Aorta (tissue), 5 donors: ENCODE results near the gene TTC7B. TPM values are rescaled to one million over a fixed set of nuclear protein-coding genes. Genes with fewer than 3 reads are reported as not detected.
A peak's percentile ranks its signal among the peaks of the same experiment; 100 is the strongest.

ENCODE experiments used
- ATAC-seq: fragments of 200-7000 bp; cut with Tn5 transposase; one replicate; pipeline ENCODE4 v1.9.1; 2022; ENCODE audit warnings: moderate library complexity; ENCODE audit not compliant: low FRiP score
- DNase-seq, 2 donors: peaks; one replicate each; pipeline ENCODE4 v3.0.0-alpha.2; 2020
- H3K27ac ChIP-seq, 2 donors: one replicate each; pipeline ENCODE4 v1.5.1; 2013; ENCODE audit warnings: low read length in 2 of 2, mild to moderate bottlenecking in 2 of 2, moderate library complexity in 2 of 2, control low read depth in 1 of 2, inconsistent platforms in 1 of 2, low read depth in 1 of 2
- H3K27me3 ChIP-seq, 2 donors: one replicate each; pipeline ENCODE4 v1.6.1; 2013; ENCODE audit warnings: control low read depth in 1 of 2, low read length in 1 of 2, mild to moderate bottlenecking in 1 of 2, moderate library complexity in 1 of 2; ENCODE audit not compliant: insufficient read depth in 2 of 2, control insufficient read depth in 1 of 2
- H3K36me3 ChIP-seq, 2 donors: one replicate each; pipeline ENCODE4 v1.6.1; 2013; ENCODE audit warnings: control low read depth in 1 of 2, low read length in 1 of 2, mild to moderate bottlenecking in 1 of 2; ENCODE audit not compliant: insufficient read depth in 2 of 2, control insufficient read depth in 1 of 2
- H3K4me1 ChIP-seq, 2 donors: one replicate each; pipeline ENCODE4 v1.6.1; 2013; ENCODE audit warnings: low read length in 2 of 2, control low read depth in 1 of 2, mild to moderate bottlenecking in 1 of 2, moderate library complexity in 1 of 2; ENCODE audit not compliant: insufficient read depth in 2 of 2, control insufficient read depth in 1 of 2
- H3K4me3 ChIP-seq, 2 donors: one replicate each; pipeline ENCODE4 v1.5.1; 2013; ENCODE audit warnings: low read length in 2 of 2, control low read depth in 1 of 2, mild to moderate bottlenecking in 1 of 2
- H3K9me3 ChIP-seq: one replicate; pipeline ENCODE4 v1.6.1; 2013; ENCODE audit warnings: mild to moderate bottlenecking, low read length; ENCODE audit not compliant: control insufficient read depth
- WGBS, 2 donors: extraction: QIAGEN DNeasy Blood & Tissue Kit; methylation state at CpG; one replicate each; pipeline ENCODE4 v1.1.7; 2013; 5-methylcytosine and 5-hydroxymethylcytosine counted together
- intact Hi-C, 2 donors: fragments of 100-400 bp; cut with DNase I; formaldehyde crosslinking; loops; one replicate each; pipeline versions ENCODE4 v1.14.2 to v1.15.0; 2022
- polyA plus RNA-seq, 2 donors: library from polyadenylated mRNA; stranded (reverse); fragments of 200-250 nt; gene quantifications; one replicate each; pipeline ENCODE4 v1.2.3, GENCODE V29; 2013
- total RNA-seq, 2 donors: library from RNA; stranded (reverse); fragmentation: NEBNext Ultra II Directional; extraction: Animal tissue kit (Norgen Biotek cat#: 25700); gene quantifications; one replicate each; pipeline ENCODE4 v1.2.1, GENCODE V29; 2021
- donor health status: healthy with polysubstance abuse.
- donor health status: Bipolar disorder and iron deficiency.
- donor health status: DM: no; HTN: no; CAD: no.
- donor health status: DM: no; HTN: no; CAD: no.
- donor health status: DM: yes; HTN: yes; CAD: no.

The TTC7B gene
- total and polyA plus RNA-seq, 4 donors, result 17.9 to 57.4 (median 40.1) TPM

DNA sequence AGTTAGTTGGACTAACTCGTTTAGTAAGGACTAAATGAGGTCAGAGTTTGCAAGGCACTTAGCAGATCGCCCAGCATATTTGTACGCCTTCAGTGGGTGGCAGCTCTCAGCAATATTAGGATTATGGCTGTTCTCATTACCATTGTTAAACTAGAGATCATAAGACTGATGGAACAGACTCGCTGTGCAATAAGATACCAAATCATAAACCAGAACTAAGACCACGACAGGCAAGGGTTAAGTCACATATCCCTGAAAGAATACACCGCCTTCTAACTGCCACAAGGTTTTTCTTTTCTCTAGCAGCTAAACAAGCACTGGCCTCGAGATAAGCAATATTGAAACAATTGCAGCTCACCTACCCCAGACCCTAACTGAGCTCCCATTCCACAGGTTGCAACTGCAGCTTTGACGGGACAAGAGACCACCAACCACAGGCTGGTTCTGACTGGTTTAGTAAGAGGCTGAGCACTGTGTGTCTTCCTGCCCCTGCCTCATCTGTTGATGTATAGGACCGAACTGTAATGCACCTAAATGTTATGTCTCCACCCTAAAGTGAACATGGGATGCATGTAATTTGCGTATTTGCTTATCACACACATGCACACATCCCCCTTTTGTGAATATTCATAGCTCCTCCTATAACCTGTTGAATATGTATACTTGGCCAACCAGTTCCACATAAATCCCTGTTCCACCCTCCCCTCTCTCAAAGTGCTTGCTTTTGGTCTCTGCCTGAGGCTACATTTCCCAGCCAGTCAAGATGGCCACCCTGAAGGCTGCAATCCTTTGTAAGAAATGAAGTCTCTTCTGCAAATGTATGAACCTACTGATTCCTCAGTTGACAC is 266.2 kb downstream of the TTC7B start:
- ATAC-seq, result no peak
- H3K36me3 ChIP-seq, result no peaks in the 10 kb centered on the region
- H3K4me3 ChIP-seq, result no peak overlapping the region
- intact Hi-C loops, result loop anchor here in 1 of 2 donors (5.0 to 10.0 kb wide), 2 partner anchors 125 to 148 kb away; no protein-coding TSS in a partner anchor
- 95 to 96% methylated on average over 10 of the region's 10 CpGs for WGBS, 2 donors
- no peak overlapping the region for H3K27ac ChIP-seq
- H3K9me3 ChIP-seq, result no peaks in the 10 kb centered on the region
- no peaks in the 10 kb centered on the region for H3K27me3 ChIP-seq
- no peaks in the 10 kb centered on the region for H3K4me1 ChIP-seq
- no peak for DNase-seq

DNA sequence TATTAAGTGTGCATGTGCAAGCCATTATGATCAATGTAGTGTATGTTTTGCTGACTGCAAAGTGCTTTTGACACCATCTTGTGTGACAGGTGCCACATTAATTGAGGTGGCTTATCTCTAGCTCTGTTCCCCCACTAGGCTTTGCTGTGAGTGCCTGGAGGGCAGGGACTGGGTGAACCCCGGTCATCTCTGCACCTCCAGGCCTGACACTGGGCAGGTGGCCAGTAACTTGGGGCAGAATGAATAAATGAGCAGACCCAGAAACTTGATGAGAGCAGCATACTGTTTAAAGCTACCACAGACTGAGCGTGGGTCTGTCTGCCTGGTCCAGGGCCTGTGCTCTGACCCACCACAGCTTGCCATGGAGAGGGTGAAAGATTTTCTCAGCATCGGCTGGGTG is 267.8 kb downstream of the TTC7B start:
- Histone ChIP-seq H3K36me3 (no peaks in the 10 kb centered on the region), H3K9me3 (no peaks in the 10 kb centered on the region), H3K4me3 (no peak overlapping the region), H3K27me3 (no peaks in the 10 kb centered on the region), H3K4me1 (no peaks in the 10 kb centered on the region), H3K27ac (no peak overlapping the region)
- 97 to 99% methylated on average over 3 of the region's 3 CpGs for WGBS, 2 donors
- DNase-seq (peak in 1 of 2 donors; percentile 48), ATAC-seq (no peak)
- intact Hi-C loops, result loop anchor here in 1 of 2 donors (5.0 to 10.0 kb wide), 2 partner anchors 126 to 146 kb away; no protein-coding TSS in a partner anchor

DNA sequence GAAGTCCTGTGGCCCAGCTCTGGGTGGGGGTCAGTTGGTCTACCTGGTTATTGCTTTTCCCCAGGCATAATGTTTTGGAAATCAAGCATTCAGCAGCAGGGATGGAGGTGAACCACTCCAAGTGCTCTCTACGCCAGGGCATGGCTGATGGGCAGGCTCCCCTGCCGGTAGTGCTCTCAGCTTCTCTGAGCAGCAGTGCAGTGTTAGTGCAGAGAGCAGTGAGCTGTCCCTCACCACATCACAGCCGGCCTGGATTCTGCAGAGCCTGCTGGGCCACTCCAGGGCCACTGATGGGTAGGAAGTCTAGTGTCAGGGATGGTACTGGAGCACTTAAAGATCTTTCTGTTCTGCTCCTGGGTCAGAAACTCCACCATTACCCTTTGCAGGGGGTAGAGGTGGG is 268.3 kb downstream of the TTC7B start:
- WGBS, 2 donors, result 92 to 98% methylated on average over 3 of the region's 3 CpGs
- Histone ChIP-seq H3K4me3 (no peak overlapping the region), H3K27me3 (no peaks in the 10 kb centered on the region), H3K36me3 (no peaks in the 10 kb centered on the region), H3K4me1 (no peaks in the 10 kb centered on the region), H3K27ac (no peak overlapping the region), H3K9me3 (no peaks in the 10 kb centered on the region)
- ATAC-seq (no peak), DNase-seq (peak in 1 of 2 donors; percentile 30)
- intact Hi-C loops, result loop anchor here in 1 of 2 donors (5.0 to 10.0 kb wide), 2 partner anchors 127 to 146 kb away; no protein-coding TSS in a partner anchor

DNA sequence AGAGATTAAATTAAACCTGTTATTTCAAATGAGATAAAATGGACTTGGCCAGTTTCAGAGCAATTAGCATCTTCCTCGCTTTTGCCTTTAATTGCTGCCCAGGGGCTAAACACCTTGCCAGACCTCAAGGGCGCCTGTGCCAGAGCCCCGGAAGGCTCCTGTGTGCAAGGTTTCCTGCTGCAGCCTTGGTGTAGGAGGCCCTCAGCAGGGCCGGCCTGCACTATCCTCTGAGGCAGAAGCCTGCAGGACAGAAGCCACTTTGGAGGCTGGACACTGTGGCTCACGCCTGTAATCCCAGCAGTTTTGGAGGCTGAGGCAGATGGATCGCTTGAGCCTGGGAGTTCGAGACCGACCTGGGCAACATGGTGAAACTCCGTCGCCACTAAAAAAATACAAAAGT is 269.0 kb downstream of the TTC7B start:
- DNase-seq, result peak in 1 of 2 donors; percentile 69
- Histone ChIP-seq H3K9me3 (no peaks in the 10 kb centered on the region), H3K27me3 (no peaks in the 10 kb centered on the region), H3K4me3 (no peak overlapping the region), H3K4me1 (no peaks in the 10 kb centered on the region), H3K36me3 (no peaks in the 10 kb centered on the region), H3K27ac (no peak overlapping the region)
- intact Hi-C loops, result loop anchor here in 1 of 2 donors (5.0 to 10.0 kb wide), 2 partner anchors 128 to 145 kb away; no protein-coding TSS in a partner anchor
- no peak for ATAC-seq
- WGBS, 2 donors, result 95 to 96% methylated on average over 10 of the region's 10 CpGs

DNA sequence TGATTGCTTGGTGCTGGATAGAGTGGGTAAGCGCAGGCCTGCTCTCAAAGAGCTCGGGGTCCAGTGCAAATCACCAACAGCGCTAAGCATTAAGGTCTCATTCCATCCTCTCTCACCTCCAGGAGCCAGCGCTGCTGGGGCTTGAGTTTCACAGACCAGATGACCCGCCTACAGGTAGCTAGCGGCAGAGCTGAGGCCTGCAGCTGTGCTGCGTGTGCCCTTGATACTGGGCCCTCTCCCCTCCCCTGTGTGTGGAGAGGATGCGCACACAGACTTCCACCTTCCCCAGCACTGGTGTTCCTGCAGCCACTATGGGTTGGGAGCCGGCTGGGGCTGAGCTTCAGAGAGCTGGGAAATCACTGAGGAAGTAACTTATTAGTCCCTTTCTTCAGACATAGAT is 269.5 kb downstream of the TTC7B start:
- H3K27me3 ChIP-seq, result no peaks in the 10 kb centered on the region
- ATAC-seq (no peak), DNase-seq (peak in 1 of 2 donors; percentile 60)
- peak overlapping the region in 1 of 2 donors; percentile 38 for H3K27ac ChIP-seq
- H3K4me1 ChIP-seq, result no peaks in the 10 kb centered on the region
- H3K36me3 ChIP-seq, result no peaks in the 10 kb centered on the region
- intact Hi-C loops, result loop anchor here in 1 of 2 donors (5.0 to 10.0 kb wide), 2 partner anchors 128 to 144 kb away; no protein-coding TSS in a partner anchor
- 84 to 91% methylated on average over 9 of the region's 9 CpGs for WGBS, 2 donors
- no peaks in the 10 kb centered on the region for H3K9me3 ChIP-seq
- H3K4me3 ChIP-seq, result no peak overlapping the region

DNA sequence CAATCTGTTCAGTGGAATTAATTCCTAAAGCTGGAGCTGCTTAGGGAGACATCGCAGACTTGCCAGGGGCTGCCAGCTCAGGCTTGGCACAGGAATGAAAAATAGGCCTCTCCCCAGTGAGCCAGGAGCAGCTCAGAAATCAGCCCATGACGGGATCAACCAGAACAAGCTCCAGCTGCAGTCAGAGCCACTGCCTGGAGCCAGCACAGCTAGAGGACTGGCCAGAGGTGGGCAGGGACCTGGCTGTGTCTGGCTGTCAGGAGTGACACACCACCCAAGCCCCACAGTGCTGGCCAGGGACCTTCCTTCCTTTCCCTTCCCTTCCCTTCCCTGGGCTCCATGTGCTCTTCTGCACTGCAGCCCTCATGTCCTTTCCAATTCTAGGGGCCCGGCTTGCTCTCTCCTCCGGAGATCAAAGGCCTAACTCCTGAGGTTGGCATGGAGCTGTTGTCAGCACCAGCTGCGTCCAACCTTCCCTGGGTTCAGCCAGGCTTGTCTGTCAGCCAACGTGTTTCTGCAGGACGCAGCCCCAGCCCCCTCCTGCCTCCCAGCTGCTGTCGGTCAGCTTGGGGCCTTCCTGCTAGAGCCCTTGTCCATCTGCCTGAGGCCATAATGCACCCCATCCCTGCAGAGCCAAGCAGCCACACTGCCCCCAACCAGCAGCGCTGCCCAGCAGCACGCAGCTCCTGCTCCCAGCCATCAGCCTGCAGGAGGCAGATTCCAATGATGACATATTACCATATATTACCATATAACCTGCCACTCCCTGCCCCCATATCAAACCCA is 270.1 kb downstream of the TTC7B start:
- no peaks in the 10 kb centered on the region for H3K36me3 ChIP-seq
- no peak overlapping the region for H3K4me3 ChIP-seq
- peak overlapping the region in 1 of 2 donors; percentile 77 for H3K27ac ChIP-seq
- DNase-seq (peak; percentile 84 to 85), ATAC-seq (peak; percentile 80)
- no peaks in the 10 kb centered on the region for H3K4me1 ChIP-seq
- H3K9me3 ChIP-seq, result no peaks in the 10 kb centered on the region
- H3K27me3 ChIP-seq, result no peaks in the 10 kb centered on the region
- WGBS, 2 donors, result 17 to 20% methylated on average over 10 of the region's 10 CpGs
- intact Hi-C loops, result loop anchor here in 1 of 2 donors (5.0 to 10.0 kb wide), 2 partner anchors 129 to 144 kb away; no protein-coding TSS in a partner anchor

DNA sequence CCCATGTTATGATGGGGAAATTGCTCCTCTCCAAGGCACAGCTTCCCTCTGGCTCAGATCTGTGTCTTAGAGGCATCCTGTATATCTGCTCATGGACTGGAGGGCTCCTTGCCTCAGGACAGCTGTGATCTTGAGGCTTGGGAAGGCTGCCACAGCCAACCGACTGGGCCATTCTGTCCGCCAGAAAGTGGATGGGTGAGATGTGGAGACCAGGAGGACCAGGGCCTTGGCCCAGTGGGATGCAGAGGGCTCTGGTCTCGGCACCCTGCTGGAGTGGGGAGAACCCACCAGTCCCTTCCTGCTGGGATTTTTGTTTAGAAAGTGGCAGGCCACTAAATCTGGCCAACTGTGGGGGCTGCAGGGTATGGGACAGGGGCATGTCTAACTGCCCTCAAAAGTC is 270.8 kb downstream of the TTC7B start:
- intact Hi-C loops, result loop anchor here in 1 of 2 donors (5.0 to 10.0 kb wide), 2 partner anchors 129 to 143 kb away; no protein-coding TSS in a partner anchor
- Histone ChIP-seq H3K4me1 (no peaks in the 10 kb centered on the region), H3K27ac (peak overlapping the region; percentile 57 to 77), H3K9me3 (no peaks in the 10 kb centered on the region), H3K4me3 (no peak overlapping the region), H3K36me3 (no peaks in the 10 kb centered on the region), H3K27me3 (no peaks in the 10 kb centered on the region)
- 51 to 59% methylated on average over 3 of the region's 3 CpGs for WGBS, 2 donors
- peak; percentile 39 to 57 for DNase-seq
- ATAC-seq, result no peak

DNA sequence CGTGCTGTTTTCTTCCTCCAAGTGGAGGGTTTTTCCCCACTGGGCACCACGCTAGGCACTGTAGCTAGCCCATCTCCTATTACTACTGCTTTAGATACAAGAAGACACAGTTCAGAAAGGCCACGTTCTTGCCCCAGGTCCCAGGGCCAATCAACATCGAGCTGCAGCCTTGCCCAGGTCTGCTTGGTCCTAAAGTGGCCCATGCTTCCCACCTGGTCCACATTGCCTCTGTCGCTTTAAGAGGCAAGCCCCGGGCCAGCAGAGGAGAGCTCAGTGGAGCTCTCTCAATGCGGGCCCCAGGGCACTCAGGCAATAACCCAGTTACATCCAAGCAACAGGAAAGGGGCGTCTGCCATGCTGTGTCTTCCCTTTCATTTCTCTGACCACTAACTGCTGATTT is 271.3 kb downstream of the TTC7B start:
- Histone ChIP-seq H3K27me3 (no peaks in the 10 kb centered on the region), H3K27ac (peak overlapping the region; percentile 57 to 77), H3K9me3 (no peaks in the 10 kb centered on the region), H3K4me3 (no peak overlapping the region), H3K4me1 (no peaks in the 10 kb centered on the region), H3K36me3 (no peaks in the 10 kb centered on the region)
- intact Hi-C loops, result loop anchor here in 1 of 2 donors (5.0 to 10.0 kb wide), 2 partner anchors 130 to 143 kb away; no protein-coding TSS in a partner anchor
- DNase-seq (peak; percentile 32 to 37), ATAC-seq (no peak)
- 88 to 91% methylated on average over 8 of the region's 8 CpGs for WGBS, 2 donors
